GM10266 (cell line): Measurements from ENCODE around the gene INPP5F.

Experiments
- DNase-seq: peaks from one replicate; pipeline ENCODE4 v3.0.0; 2012; ENCODE audit errors: extremely low spot score
- TF ChIP-seq, protein P1 (sequence below): IDR thresholded peaks from 2 replicates; pipeline ENCODE4 v1.5.1; 2012; ENCODE audit warnings: mild to moderate bottlenecking, low read depth; ENCODE audit not compliant: control insufficient read depth, insufficient read depth; ENCODE audit errors: missing control alignments

INPP5F gene

GRCh38 chr10:119726676-119727261 lies 919 bp downstream of the INPP5F start:
- TF ChIP-seq, protein P1, sequence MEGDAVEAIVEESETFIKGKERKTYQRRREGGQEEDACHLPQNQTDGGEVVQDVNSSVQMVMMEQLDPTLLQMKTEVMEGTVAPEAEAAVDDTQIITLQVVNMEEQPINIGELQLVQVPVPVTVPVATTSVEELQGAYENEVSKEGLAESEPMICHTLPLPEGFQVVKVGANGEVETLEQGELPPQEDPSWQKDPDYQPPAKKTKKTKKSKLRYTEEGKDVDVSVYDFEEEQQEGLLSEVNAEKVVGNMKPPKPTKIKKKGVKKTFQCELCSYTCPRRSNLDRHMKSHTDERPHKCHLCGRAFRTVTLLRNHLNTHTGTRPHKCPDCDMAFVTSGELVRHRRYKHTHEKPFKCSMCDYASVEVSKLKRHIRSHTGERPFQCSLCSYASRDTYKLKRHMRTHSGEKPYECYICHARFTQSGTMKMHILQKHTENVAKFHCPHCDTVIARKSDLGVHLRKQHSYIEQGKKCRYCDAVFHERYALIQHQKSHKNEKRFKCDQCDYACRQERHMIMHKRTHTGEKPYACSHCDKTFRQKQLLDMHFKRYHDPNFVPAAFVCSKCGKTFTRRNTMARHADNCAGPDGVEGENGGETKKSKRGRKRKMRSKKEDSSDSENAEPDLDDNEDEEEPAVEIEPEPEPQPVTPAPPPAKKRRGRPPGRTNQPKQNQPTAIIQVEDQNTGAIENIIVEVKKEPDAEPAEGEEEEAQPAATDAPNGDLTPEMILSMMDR: no peak
- DNase-seq: no peak

DNA sequence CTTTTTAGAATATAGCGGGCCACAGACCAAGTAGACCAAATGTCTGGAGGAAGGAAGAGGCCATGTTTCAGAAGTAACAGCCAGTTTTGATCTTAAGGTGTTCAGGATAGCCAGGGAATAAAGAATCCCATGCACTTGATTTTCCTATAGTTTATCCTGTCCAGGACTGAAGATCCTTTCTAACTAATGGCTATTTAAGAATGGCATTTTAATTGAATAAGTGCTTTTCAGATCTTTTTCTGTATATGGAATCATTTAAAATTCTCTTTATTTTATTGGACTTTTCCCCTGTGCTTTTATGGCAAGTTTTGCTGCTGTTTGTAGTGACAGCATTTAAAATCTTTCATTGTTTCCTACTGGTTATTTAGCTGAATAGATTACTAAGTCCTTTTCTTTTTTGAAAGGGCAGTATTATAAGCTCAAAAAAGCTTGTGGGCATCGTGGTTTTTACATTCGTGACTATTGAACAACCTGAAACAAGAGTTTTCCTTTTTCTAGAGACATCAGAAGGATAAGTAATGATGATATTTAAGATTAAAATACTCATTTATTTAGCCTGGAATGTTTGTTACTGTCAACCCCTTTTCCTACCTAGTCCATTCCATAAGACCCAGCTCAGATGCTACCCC lies 2.4 kb downstream of the INPP5F start:
- DNase-seq: no peak
- TF ChIP-seq, protein P1: no peak

DNA sequence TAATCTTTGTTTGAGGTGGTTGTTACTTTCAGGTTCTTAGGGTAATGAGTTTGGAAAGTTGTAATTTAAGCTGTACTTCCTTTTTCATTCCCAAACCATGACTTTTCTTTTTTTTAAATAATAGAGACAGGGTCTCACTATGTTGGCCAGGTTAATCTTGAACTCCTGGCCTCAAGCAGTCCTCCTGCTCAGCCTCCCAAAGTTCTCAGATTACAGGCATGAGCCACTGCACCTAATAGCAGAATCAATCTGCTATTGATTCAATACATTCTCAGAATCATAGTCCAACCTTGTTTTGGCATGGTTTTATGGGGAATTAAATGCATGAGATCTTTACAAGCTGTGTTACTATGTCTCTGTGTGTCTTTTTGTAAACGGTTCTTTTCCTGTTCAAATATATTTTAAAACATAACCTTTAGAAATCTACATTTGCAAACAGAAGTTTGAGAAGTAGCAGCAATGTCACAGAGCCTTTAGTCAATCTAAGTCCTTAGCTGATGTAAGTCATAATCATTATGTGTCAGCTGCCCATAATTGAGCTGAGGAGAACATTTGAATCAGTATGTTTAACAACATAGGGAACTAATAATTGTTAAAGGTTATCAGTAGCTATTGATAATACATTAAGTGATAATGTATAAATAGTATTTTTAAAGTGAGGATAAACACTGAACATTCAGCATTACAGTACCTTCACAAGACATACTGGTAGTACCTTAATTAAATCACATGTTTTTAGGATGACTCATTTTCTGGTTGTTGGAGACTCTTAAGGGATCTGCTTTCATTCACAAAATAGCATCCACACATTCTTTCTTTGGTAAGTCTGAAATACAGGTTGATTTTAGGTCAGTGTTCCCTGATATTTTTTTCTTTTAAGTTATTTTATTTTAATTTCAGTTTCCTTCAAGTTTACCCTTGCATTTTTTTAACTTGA lies 8.8 kb downstream of the INPP5F start:
- DNase-seq: no peak
- TF ChIP-seq, protein P1: no peak

GRCh38 chr10:119735451-119735850 lies 9.6 kb downstream of the INPP5F start:
- TF ChIP-seq, protein P1: no peak
- DNase-seq: no peak

DNA sequence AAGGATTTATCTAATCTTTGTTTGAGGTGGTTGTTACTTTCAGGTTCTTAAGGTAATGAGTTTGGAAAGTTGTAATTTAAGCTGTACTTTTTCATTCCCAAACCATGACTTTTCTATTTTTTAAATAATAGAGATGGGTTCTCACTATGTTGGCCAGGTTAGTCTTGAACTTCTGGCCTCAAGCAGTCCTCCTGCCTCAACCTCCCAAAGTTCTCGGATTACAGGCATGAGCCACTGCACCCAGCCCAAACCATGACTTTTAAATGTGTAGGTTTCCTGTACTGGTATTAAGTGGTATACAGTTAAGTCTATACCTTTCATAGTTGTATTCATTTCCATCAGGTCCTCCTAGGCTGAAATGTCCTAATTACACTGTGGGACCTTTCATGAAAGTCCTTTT lies 10.4 kb downstream of the INPP5F start:
- no peak for DNase-seq
- TF ChIP-seq, protein P1: no peak

- TF ChIP-seq, protein P1: no peak
- no peak for DNase-seq
Measured at GRCh38 chr10:119737039-119737663, 11.3 kb downstream of the INPP5F start.
